Common myeloid progenitor, CD34-positive (primary cell): ENCODE data around the gene DEFB123. TPM values are rescaled to one million over a fixed set of nuclear protein-coding genes. Genes with fewer than 3 reads are reported as not detected.

Experiments
- CTCF ChIA-PET: fragments of 350-600 bp; sonication (Branson Sonifier 250); formaldehyde crosslinking; loops from one replicate; lab custom pipeline; 2021; ENCODE audit warnings: antibody characterized with exemption; lab: Charles Lee
- POLR2A ChIA-PET: fragments of 350-600 bp; sonication (Branson Sonifier 250); formaldehyde crosslinking; loops from one replicate; lab custom pipeline; 2021; ENCODE audit warnings: antibody characterized with exemption; lab: Charles Lee
- DNase-seq, 3 donors: peaks; one replicate each; pipeline versions ENCODE4 v3.0.0 to v3.0.0-alpha.2; 2013
- H3K27ac ChIP-seq, 2 experiments: 1 replicate in 1 of 2; 2 replicates in 1 of 2; pipeline ENCODE4 v1.7.0; 2013; ENCODE audit warnings: inconsistent platforms in 2 of 2, low read length in 2 of 2, mild to moderate bottlenecking in 2 of 2, low read depth in 1 of 2, moderate library complexity in 1 of 2; ENCODE audit not compliant: severe bottlenecking in 2 of 2, insufficient read depth in 1 of 2, poor library complexity in 1 of 2
- H3K27me3 ChIP-seq, 5 experiments: replicated peaks in 2 of 5; 1 replicate in 3 of 5; 2 replicates in 2 of 5; pipeline versions ENCODE4 v1.6.1 to v1.7.0; 2013; ENCODE audit warnings: low read length in 4 of 5, mild to moderate bottlenecking in 2 of 5, moderate library complexity in 2 of 5, inconsistent platforms in 1 of 5; ENCODE audit not compliant: insufficient read depth in 5 of 5, control insufficient read depth in 4 of 5
- H3K36me3 ChIP-seq, 4 experiments: 1 replicate in 2 of 4; 2 replicates in 2 of 4; pipeline versions ENCODE4 v1.6.1 to v1.7.0; 2013; ENCODE audit warnings: low read length in 3 of 4, control low read depth in 1 of 4, mild to moderate bottlenecking in 1 of 4; ENCODE audit not compliant: control insufficient read depth in 4 of 4, insufficient read depth in 4 of 4
- H3K4me1 ChIP-seq, 4 experiments: 1 replicate in 3 of 4; 2 replicates in 1 of 4; pipeline versions ENCODE4 v1.6.1 to v1.7.1; 2013; ENCODE audit warnings: low read length in 3 of 4, mild to moderate bottlenecking in 3 of 4, control low read depth in 1 of 4, inconsistent platforms in 1 of 4, moderate library complexity in 1 of 4; ENCODE audit not compliant: control insufficient read depth in 4 of 4, insufficient read depth in 4 of 4; ENCODE audit errors: control extremely low read depth in 1 of 4
- H3K4me3 ChIP-seq, 7 experiments: 1 replicate in 4 of 7; 2 replicates in 3 of 7; pipeline versions ENCODE4 v1.5.1 to v1.7.0; 2013; ENCODE audit warnings: mild to moderate bottlenecking in 7 of 7, low read length in 6 of 7, moderate library complexity in 6 of 7, inconsistent platforms in 2 of 7, low read depth in 2 of 7, control low read depth in 1 of 7; ENCODE audit not compliant: insufficient read depth in 4 of 7, control insufficient read depth in 1 of 7; ENCODE audit errors: extremely low read depth in 1 of 7
- H3K9me3 ChIP-seq, 5 experiments: 1 replicate in 4 of 5; 2 replicates in 1 of 5; pipeline versions ENCODE4 v1.6.1 to v1.7.1; 2013; ENCODE audit warnings: low read length in 4 of 5, mild to moderate bottlenecking in 2 of 5, inconsistent platforms in 1 of 5, low read depth in 1 of 5, moderate library complexity in 1 of 5; ENCODE audit not compliant: control insufficient read depth in 4 of 5, insufficient read depth in 2 of 5; ENCODE audit errors: control extremely low read depth in 1 of 5
- WGBS: methylation state at CpG from one replicate; pipeline ENCODE4 v1.1.5; 2013; ENCODE audit not compliant: insufficient coverage; 5-methylcytosine and 5-hydroxymethylcytosine counted together
- polyA plus RNA-seq: library from polyadenylated mRNA; unstranded; fragments of 120-200 nt; gene quantifications from one replicate; pipeline ENCODE4 v1.2.1, GENCODE V29; 2013

DEFB123 gene
- polyA plus RNA-seq: not detected

GRCh38 chr20:31440012-31440659 is at the start of gene DEFB123:
Gene DEFB123 (plus strand): TSS chr20:31440632. CDS start chr20:31440699, 67 bp downstream.
- Histone ChIP-seq H3K4me1 (no peaks in the 10 kb centered on the region), H3K27me3 (peaks cover 0 to 2% (median 0%) of the 10 kb centered on the region in 5 experiments), H3K27ac (no peak within 1 kb of the TSS), H3K4me3 (no peak within 1 kb of the TSS), H3K36me3 (no peaks in the 10 kb centered on the region), H3K9me3 (no peaks in the 10 kb centered on the region)
- 83% methylated on average over 14 of the region's 16 CpGs for WGBS
- POLR2A ChIA-PET: interaction anchor here (0.6 kb wide), 1 partner anchor 1915 kb away, joined by 4 read pairs; no protein-coding TSS in a partner anchor
- DNase-seq: no peak
- CTCF ChIA-PET: interaction anchor here (0.8 to 1.3 kb wide), 2 partner anchors 9 to 20 kb away, joined by 3 to 5 read pairs; no protein-coding TSS in a partner anchor

- Histone ChIP-seq H3K9me3 (no peaks in the 10 kb centered on the region), H3K36me3 (no peaks in the 10 kb centered on the region), H3K27me3 (peaks cover 0 to 10% (median 5%) of the 10 kb centered on the region in 5 experiments), H3K4me1 (no peaks in the 10 kb centered on the region), H3K27ac (no peak overlapping the region), H3K4me3 (no peak overlapping the region)
- ChIA-PET CTCF (no interaction called here), POLR2A (no interaction called here)
- WGBS: 65% methylated on average over 2 of the region's 2 CpGs
- no peak for DNase-seq
These were observed 47.6 kb upstream of the DEFB123 start for GRCh38 chr20:31392836-31393235.

DNA sequence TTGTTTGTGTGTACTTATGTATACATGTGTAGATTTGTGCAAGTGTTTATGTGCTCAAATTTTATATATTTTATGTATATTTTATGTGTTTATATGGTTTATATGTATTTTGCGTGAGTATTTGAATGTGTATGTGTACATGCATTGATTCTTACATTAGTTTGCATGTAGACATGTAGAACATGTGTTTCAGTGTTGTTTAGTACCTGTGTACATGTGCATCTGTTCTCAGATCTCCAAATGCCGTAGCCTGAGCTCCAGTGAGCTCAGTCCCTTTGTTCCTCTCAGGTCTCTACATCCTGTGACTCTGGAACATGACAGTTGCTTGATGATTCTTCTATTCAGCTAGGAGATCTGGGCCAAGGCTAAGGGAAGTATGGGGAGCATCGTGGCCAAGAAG is 45.5 kb upstream of the DEFB123 start:
- WGBS: 65% methylated on average over 2 of the region's 3 CpGs
- CTCF ChIA-PET: no interaction called here
- no peak for DNase-seq
- Histone ChIP-seq H3K4me3 (no peak overlapping the region), H3K4me1 (no peaks in the 10 kb centered on the region), H3K27me3 (peaks cover 0 to 5% (median 0%) of the 10 kb centered on the region in 5 experiments), H3K36me3 (no peaks in the 10 kb centered on the region), H3K9me3 (no peaks in the 10 kb centered on the region), H3K27ac (no peak overlapping the region)
- POLR2A ChIA-PET: no interaction called here

DNA sequence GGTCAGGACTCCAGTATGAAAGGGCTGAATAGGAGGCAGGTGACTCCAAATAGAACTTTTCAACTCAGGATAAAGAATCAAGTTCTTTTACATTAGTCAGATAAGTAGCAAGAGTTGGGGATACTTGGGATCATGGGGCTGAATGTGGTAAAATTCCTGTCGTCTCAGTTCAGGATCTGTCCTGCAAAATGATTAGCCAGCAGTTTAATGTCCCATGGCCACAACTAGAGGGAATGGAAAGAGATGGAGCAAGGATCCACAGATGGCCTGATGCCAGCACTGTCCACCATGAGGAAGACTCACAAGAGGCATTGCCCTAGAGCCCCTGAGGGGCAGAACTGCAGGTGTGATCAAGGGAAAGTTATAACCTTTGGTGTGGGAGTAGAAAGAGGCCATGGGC is 36.5 kb upstream of the DEFB123 start:
- no peak for DNase-seq
- H3K4me3 ChIP-seq: no peak overlapping the region
- no peaks in the 10 kb centered on the region for H3K4me1 ChIP-seq
- 50% methylated on average over 1 of the region's 1 CpG for WGBS
- no peaks in the 10 kb centered on the region for H3K9me3 ChIP-seq
- H3K27me3 ChIP-seq: peaks cover 0 to 4% (median 0%) of the 10 kb centered on the region in 5 experiments
- POLR2A ChIA-PET: no interaction called here
- no peak overlapping the region for H3K27ac ChIP-seq
- no peaks in the 10 kb centered on the region for H3K36me3 ChIP-seq
- CTCF ChIA-PET: no interaction called here

DNA sequence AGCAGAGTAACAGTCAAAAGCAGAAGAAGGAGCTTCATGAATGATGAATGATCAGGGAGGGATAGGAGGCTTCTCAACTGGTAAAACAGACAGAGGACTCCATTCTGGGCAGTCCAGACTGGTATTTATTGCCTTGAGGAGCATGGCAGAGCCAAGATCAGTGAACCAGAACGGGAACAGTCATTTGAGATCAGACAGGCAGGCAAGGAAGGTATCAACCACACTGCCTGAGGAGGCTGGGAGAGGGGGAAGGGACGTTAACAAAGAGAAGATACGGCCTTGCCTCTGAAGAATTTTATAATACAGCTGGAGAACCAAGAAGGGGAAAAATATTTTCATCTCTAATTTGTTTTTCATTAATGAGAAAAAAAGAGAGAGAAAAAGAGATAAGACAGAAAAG is 34.3 kb upstream of the DEFB123 start, which contains the start of gene DEFB121:
Gene DEFB121 (minus strand): TSS at position 101 of the 400 bp plus-strand sequence. CDS start 63 bp downstream, at position 38.
- H3K27me3 ChIP-seq: peaks cover 0 to 8% (median 0%) of the 10 kb centered on the region in 5 experiments
- no peaks in the 10 kb centered on the region for H3K9me3 ChIP-seq
- no peak for DNase-seq
- POLR2A ChIA-PET: no interaction called here
- H3K27ac ChIP-seq: no peak within 1 kb of the TSS
- WGBS: 60% methylated on average over 3 of the region's 3 CpGs
- no peaks in the 10 kb centered on the region for H3K4me1 ChIP-seq
- no peaks in the 10 kb centered on the region for H3K36me3 ChIP-seq
- H3K4me3 ChIP-seq: no peak within 1 kb of the TSS
- CTCF ChIA-PET: no interaction called here

DNA sequence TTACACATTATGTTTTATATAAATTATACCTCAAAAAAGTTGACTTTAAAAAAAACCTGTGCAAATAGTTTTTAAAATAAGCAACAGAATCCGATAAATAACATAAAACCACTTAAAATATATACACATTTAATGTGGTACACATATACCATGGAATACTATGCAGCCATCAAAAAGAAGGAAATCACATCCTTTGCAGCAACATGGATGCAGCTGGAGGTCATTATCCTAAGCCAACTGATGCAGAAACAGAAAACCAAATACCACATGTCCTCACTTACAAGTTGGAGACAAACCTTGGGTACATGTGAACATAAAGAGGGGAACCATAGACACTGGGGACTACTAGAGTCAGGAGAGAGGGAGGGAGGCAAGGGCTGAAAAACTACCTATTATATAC is 30.4 kb upstream of the DEFB123 start:
- POLR2A ChIA-PET: no interaction called here
- no peak overlapping the region for H3K4me3 ChIP-seq
- H3K27ac ChIP-seq: no peak overlapping the region
- DNase-seq: no peak
- H3K9me3 ChIP-seq: no peaks in the 10 kb centered on the region
- CTCF ChIA-PET: no interaction called here
- no peaks in the 10 kb centered on the region for H3K36me3 ChIP-seq
- no CpG with 5 or more reads among the region's 1 CpG for WGBS
- H3K27me3 ChIP-seq: peaks cover 0 to 7% (median 2%) of the 10 kb centered on the region in 5 experiments
- no peaks in the 10 kb centered on the region for H3K4me1 ChIP-seq

DNA sequence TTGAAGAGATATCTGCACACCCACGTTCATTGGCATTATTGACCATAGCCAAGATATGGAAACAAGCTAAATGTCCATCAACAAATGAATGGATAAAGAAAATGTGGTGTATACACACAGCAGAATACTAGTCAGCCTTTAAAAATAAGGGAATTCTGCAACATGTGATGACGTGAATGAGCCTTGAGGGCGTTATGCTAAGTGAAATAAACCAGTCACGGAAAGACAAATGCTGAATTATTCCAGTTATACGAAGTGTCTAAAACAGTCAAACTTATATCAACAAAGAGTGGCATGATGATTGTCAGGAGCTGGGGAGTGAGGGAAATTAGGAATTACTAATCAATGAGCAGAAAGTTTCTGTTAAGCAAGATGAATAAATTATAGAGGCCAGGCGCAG is 26.1 kb upstream of the DEFB123 start:
- Histone ChIP-seq H3K27ac (no peak overlapping the region), H3K36me3 (no peaks in the 10 kb centered on the region), H3K27me3 (peaks cover 0 to 7% (median 2%) of the 10 kb centered on the region in 5 experiments), H3K4me1 (no peaks in the 10 kb centered on the region), H3K4me3 (no peak overlapping the region), H3K9me3 (no peaks in the 10 kb centered on the region)
- WGBS: 74% methylated on average over 5 of the region's 6 CpGs
- ChIA-PET CTCF (interaction anchor here (1.3 kb wide), 1 partner anchor 88 kb away, joined by 9 read pairs; no protein-coding TSS in a partner anchor), POLR2A (no interaction called here)
- DNase-seq: no peak
